GM19397 (cell line): ENCODE data around the gene NYAP2.

Source experiments
- ATAC-seq: cut with Tn5 transposase; IDR thresholded peaks from one replicate; pipeline ENCODE4 v1.9.1; 2021; ENCODE audit warnings: mild to moderate bottlenecking, moderate library complexity; ENCODE audit not compliant: unreplicated experiment

The NYAP2 gene

DNA sequence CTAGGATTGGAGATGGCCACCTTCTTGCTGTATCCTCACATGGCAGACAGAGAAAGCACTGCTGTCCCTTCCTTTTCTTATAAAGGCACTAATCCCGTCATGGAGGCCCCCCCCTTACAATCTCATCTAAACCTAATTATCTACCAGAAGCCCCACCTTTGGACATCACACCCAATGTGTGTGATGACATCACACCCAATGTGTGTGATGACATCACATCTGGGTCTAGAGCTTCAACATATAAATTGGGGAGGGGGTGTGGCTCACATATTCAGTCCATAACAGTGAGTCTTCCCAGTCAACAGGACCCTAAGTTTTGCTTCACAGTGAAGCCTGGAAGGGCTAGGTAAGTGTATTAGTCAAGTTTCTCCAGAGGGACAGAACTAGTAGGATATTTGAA is 213.1 kb downstream of the NYAP2 start:
- ATAC-seq = no peak

DNA sequence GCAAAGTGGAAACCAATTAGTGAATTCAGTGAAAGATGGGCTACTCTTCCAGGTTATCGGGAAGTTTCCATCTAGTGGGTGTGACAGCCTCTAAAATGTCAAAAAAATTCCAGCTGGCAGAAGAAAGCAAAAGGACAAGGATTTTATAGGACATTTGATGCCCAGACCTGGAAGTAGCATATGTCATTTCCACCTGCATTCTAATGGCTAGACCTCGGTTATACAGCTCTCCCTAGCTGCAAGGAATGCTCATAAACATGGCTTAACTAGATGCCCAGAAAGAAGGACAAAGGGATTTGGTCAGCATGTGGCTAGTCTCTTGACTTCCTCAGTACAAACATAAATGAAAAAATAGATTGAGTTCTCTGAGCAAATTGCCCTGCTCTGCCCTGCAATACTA is 215.4 kb downstream of the NYAP2 start:
- ATAC-seq = no peak

GRCh38 chr2:225615514-225615913 is 216.0 kb downstream of the NYAP2 start:
- no peak for ATAC-seq

- no peak for ATAC-seq
Observed at GRCh38 chr2:225616372-225616771, 216.9 kb downstream of the NYAP2 start.

- ATAC-seq = no peak
Observed at GRCh38 chr2:225616848-225617247, 217.3 kb downstream of the NYAP2 start.

GRCh38 chr2:225620227-225620626 is 220.7 kb downstream of the NYAP2 start:
- no peak for ATAC-seq

GRCh38 chr2:225630824-225631533 is 231.5 kb downstream of the NYAP2 start:
- ATAC-seq = no peak

DNA sequence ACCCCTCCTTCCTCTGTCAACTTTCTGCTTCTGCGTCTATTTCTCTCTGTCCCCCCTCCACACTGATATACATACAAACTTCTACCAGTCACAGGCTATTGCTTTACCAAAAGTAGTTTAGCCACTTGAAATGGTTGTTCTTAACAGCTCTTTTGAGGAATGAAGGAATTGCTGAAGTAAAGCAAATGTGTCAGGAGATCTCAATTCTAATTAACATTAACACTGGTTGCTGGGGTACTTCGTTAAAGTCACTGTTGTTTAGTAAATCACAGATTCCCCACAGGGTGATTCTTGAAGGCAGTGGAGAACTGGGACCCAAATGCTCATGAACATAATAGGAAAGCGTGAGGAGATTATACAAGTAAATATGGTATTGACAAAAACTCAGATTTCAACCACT is 232.8 kb downstream of the NYAP2 start:
- ATAC-seq = no peak

DNA sequence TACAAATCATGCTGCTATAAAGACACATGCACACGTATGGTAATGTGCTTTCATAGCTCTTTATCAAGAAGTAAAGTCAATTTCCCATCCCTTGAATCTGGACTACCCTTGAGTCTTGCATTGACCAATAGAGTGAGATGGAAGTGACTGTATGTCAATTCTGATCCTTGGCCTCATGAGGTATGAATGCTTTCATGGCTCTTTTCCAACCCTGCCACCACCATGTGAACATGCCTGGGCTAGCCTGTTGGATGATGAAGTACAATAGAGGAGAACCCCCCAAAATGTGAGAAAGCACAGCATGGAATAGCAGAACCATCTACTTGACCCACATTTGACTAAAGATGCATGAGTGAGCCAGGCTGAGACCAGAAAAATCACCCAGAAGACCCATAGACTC is 237.0 kb downstream of the NYAP2 start:
- ATAC-seq = no peak

GRCh38 chr2:225637259-225637658 is 237.7 kb downstream of the NYAP2 start:
- no peak for ATAC-seq

DNA sequence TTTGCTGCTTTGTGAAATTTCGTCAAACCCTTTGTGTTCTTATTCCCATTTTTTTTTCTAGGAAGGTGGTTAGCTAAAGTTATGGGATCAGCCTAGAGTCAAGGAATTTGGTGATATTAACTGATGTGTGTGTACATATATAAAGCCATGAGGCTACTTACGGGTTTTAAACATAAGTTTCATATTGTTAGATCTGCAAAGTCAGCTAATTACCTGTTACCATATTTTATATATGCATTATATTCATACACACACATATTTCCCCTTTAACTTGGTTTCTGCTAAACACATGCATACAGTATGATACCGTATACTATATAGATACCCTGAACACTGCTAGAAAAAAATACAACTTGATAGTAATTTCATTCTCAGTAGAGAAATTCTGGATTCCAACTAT is 241.0 kb downstream of the NYAP2 start:
- no peak for ATAC-seq

GRCh38 chr2:225649274-225649673 is 249.8 kb downstream of the NYAP2 start:
- no peak for ATAC-seq

DNA sequence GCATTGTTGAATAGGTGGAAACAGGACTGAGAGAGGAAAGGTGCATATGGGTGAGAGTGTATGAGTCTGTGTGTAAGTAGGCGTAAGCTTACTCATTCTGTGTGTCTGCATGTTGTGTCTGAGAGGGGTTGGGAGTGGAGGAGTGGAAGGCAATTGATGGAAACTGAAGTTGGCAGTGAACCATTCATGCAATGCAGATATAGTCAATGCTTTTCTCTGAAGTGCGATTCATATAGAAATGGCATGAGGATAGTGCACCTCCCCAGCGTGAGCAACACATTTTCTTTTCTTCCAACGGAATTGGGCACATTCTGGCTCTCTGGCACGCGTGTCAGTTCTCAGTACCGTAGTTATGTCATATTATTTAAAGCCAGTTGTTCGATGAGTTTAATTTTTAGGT is 250.5 kb downstream of the NYAP2 start:
- no peak for ATAC-seq

DNA sequence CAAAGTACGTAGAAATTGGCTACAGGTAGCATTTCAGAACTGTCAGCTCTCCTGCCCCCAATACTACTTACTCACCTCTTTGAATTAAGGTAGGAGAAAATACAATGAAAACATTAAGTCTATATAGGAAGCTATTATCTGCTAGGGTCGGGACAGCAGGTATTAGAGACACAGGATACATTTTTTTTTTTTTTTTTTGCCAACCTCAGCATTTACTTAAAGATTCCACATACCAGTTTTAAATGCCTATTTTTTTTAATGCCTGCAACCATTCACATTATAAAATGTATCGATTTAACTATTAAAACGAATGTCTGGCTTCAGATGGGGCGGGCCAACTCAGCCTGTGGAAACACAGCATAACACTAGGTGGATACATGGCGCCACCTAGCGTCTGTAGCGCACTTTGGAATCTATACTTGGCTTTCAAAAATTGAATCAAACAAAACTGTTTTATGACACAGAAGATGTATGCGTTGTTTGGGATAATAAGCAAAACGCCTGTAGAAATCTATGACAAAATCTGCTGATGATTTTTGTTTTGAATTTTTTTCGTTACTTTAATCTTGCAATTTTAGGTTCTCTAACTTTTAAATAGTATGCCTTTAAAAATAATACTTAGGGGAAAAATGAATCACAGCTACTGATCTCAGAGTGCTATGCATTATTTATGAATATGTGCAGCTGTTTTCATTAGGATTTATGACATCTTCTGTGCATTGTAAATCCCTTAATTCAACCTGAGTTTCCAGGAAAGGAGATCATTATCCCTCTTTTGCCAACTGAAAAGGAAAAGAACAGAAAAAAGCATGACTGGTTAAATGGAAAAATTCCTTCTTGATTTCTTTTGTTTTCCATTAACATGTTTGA is 261.0 kb downstream of the NYAP2 start:
- ATAC-seq = peak; percentile 85

DNA sequence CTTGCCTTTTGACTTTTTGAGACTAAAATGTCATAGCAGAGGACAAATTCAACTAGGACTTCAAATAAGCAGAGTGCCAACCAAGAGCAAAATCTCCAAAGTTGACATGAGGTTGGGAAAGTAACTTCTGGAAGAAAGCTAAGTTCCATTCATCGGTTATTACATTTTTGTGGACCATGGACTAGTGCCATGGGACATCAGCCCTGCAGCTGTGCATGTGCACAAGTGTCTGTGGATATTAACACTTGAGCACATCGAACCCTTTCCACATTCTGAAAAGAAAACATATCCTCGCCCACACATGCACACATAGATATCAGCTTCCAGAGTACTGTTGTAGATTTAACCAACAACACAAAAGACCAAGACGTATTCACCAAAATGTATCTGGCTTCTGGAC is 262.6 kb downstream of the NYAP2 start:
- no peak for ATAC-seq

DNA sequence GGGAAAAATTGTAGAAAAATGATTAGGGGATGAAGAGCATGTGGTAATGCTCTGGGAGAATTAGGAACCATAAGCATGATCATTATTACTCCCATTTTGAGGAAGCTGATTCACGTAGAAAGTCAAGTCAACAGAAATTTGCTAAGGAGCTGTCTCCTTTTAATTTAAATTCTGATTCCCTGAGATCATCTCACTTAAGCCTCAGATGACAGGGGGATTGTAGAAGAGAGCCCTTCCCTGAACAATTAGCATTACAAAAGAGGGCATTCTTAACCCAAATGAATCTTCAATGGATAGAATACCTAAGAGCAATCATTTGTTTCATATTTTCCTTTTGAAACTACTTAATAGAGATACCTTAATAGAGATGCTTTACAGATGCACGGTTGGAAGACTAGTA is 267.9 kb downstream of the NYAP2 start:
- ATAC-seq = no peak

DNA sequence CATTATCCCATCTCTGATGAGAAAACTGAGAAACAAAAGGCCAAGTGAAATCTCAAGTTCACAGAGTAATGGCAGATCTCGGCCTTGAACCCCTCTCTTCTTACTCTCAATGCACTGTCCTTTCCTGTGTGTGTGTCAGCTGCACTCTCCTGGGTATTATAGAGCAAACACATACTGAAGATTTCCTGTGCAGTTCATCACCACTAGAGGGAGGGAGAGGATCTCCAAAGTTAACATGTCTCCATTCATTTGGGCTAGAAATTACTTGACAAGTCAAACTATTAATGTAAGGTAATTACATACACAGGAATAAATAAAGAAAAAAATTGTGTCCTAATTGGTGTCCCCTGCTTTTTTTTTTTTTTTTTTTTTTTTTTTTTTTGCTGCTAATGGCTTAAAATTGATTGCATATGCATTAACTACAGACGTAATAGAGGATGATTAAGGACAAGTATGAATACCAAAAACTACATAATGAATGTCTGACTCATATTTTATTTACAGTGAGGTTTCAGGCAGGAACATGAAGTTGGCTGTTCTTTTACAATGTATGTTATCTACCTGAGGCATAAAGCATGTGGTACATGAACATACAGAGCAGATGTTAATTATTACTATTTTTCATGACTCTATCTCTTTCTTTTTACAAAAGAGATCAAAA is 269.2 kb downstream of the NYAP2 start:
- ATAC-seq = peak; percentile 74

- no peak for ATAC-seq
Observed at GRCh38 chr2:225670111-225670974, 270.8 kb downstream of the NYAP2 start.

DNA sequence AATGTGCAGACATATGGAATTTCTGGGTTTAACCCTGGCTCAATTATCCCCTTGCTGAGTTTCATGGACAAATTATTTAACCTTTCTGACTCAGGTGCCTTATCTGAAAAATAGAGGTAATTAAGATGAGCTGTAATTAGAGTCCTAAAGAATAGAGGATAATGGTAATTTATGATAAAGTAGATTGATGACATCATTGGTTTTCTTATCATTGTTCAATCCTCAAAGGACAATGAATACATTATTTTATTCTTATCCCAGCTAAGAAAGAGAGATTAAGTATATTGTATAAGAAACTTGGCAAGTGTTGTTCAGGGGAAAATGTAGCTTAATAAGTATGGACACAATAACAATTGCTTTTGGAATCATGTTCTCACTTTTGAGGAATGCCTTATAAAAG is 279.3 kb downstream of the NYAP2 start:
- ATAC-seq = no peak

- ATAC-seq = no peak
Observed at GRCh38 chr2:225683258-225683657, 283.7 kb downstream of the NYAP2 start.

DNA sequence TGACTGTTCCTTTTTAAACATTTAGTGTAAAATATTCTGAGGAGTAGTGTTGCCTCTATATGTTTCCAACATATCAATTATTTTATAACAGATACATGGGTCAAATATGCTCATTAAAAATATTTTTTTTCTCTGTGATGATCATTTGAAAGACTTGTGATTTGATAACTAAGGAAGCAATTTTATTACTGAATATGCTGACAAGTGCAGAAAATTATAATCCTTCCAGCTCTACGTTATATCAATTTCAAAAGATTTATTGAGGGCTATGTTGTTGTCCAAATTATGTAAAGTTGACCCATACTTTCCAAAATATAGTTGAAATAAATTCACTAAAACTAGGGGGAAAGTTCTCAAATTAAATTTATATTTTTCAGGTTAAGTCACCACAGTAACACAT is 290.6 kb downstream of the NYAP2 start:
- no peak for ATAC-seq
